HCT116 (cell line): ENCODE results near the gene CXorf65. TPM values are rescaled to one million over a fixed set of nuclear protein-coding genes. Genes with fewer than 3 reads are reported as not detected.

Source experiments
- ATAC-seq: fragments of 200-7000 bp; cut with Tn5 transposase; 2 replicates; pipeline ENCODE4 v1.9.1; 2020; ENCODE audit warnings: mild to moderate bottlenecking, moderate library complexity
- BruUV-seq: library from RNA; stranded (reverse); fragments of 400-500 nt; replicated peaks from 2 replicates; lab custom pipeline; 2021; lab: Mats Ljungman, UMichigan
- CTCF ChIA-PET: fragments of 300-600 bp; sonication (Branson Sonifier 250); formaldehyde crosslinking; loops from one replicate; lab custom pipeline; 2021; ENCODE audit warnings: antibody characterized with exemption; lab: Charles Lee
- POLR2A ChIA-PET: fragments of 300-600, 350-600 bp; sonication (Branson Sonifier 250); formaldehyde crosslinking; loops from one replicate; lab custom pipeline; 2021; ENCODE audit warnings: antibody characterized with exemption; lab: Charles Lee
- RAD21 ChIA-PET, 2 experiments: fragments of 300-600 bp; sonication (Branson Sonifier 250); formaldehyde crosslinking; loops; one replicate each; lab custom pipeline; 2023; ENCODE audit warnings: low total read pairs in 2 of 2; ENCODE audit not compliant: uncharacterized antibody in 2 of 2, unreplicated experiment in 2 of 2, low non-redundant PET in 1 of 2; lab: Charles Lee
- DNase-seq: peaks from one replicate; pipeline ENCODE4 v3.0.0-alpha.2; 2010; ENCODE audit warnings: low read depth, low spot score
- H2AFZ ChIP-seq: fragments of 200-600 bp; shearing (Covaris generic), sonication (generic); 2 replicates; pipeline ENCODE4 v1.6.1; 2017; ENCODE audit warnings: low read depth, mixed run types, mixed read lengths, antibody characterized with exemption, low read length; ENCODE audit not compliant: poor library complexity, severe bottlenecking
- H3K27ac ChIP-seq: 2 replicates; pipeline ENCODE4 v1.5.1; 2012; ENCODE audit warnings: low read depth, low read length
- H3K27me3 ChIP-seq: fragments of 200-600 bp; sonication (generic); 2 replicates; pipeline ENCODE4 v1.6.1; 2016; ENCODE audit warnings: mixed run types, low read length, mixed read lengths; ENCODE audit not compliant: insufficient read depth
- H3K36me3 ChIP-seq, 2 experiments: fragments of 200-500 bp in 1 of 2; fragments of 200-600 bp in 1 of 2; sonication (Bioruptor generic) in 1 of 2; sonication (generic) in 1 of 2; 2 replicates each; pipeline versions ENCODE4 v1.5.1 to v1.6.1; 2014 to 2016; ENCODE audit warnings: low read length in 2 of 2, inconsistent platforms in 1 of 2, mixed read lengths in 1 of 2, mixed run types in 1 of 2; ENCODE audit not compliant: insufficient read depth in 2 of 2, control insufficient read depth in 1 of 2
- H3K4me1 ChIP-seq, 2 experiments: fragments of 200-600 bp in 1 of 2; sonication (generic) in 1 of 2; 2 replicates each; pipeline versions ENCODE4 v1.5.1 to v1.6.1; 2012 to 2017; ENCODE audit warnings: low read length in 2 of 2, inconsistent platforms in 1 of 2, mild to moderate bottlenecking in 1 of 2, mixed read lengths in 1 of 2, mixed run types in 1 of 2, moderate library complexity in 1 of 2; ENCODE audit not compliant: insufficient read depth in 2 of 2, control insufficient read depth in 1 of 2
- H3K4me2 ChIP-seq: fragments of 200-600 bp; sonication (generic); 2 replicates; pipeline ENCODE4 v1.6.1; 2017; ENCODE audit warnings: mixed run types, low read length, mixed read lengths
- H3K4me3 ChIP-seq, 2 experiments: fragments of 200-600 bp in 1 of 2; sonication (generic) in 1 of 2; replicated peaks in 1 of 2; 2 replicates each; pipeline ENCODE4 v1.5.1; 2011 to 2016; ENCODE audit warnings: low read length in 2 of 2, control low read depth in 1 of 2, low read depth in 1 of 2, mild to moderate bottlenecking in 1 of 2, mixed read lengths in 1 of 2, mixed run types in 1 of 2
- H3K79me2 ChIP-seq: fragments of 200-600 bp; sonication (generic); 2 replicates; pipeline ENCODE4 v1.6.1; 2017; ENCODE audit warnings: mild to moderate bottlenecking, mixed run types, low read length, moderate library complexity, mixed read lengths; ENCODE audit not compliant: insufficient read depth
- H3K9ac ChIP-seq: fragments of 200-600 bp; sonication (generic); 2 replicates; pipeline ENCODE4 v1.6.1; 2016; ENCODE audit warnings: low read length, mixed read lengths
- H3K9me2 ChIP-seq: fragments of 200-600 bp; sonication (generic), shearing (Covaris generic); 2 replicates; pipeline ENCODE4 v1.6.1; 2017; ENCODE audit warnings: mixed run types, mild to moderate bottlenecking, moderate library complexity; ENCODE audit not compliant: insufficient read depth
- H3K9me3 ChIP-seq, 2 experiments: fragments of 200-500 bp in 1 of 2; fragments of 200-600 bp in 1 of 2; sonication (Bioruptor generic) in 1 of 2; sonication (generic) in 1 of 2; 2 replicates each; pipeline ENCODE4 v1.6.1; 2014 to 2017; ENCODE audit warnings: low read length in 2 of 2, mixed read lengths in 2 of 2, inconsistent platforms in 1 of 2, low read depth in 1 of 2, mild to moderate bottlenecking in 1 of 2, mixed run types in 1 of 2, moderate library complexity in 1 of 2; ENCODE audit not compliant: control insufficient read depth in 1 of 2, insufficient read depth in 1 of 2
- H4K20me1 ChIP-seq: fragments of 200-600 bp; sonication (generic), shearing (Covaris generic); 2 replicates; pipeline ENCODE4 v1.6.1; 2017; ENCODE audit warnings: mixed run types, mild to moderate bottlenecking, moderate library complexity; ENCODE audit not compliant: insufficient read depth
- ATF3 ChIP-seq: IDR thresholded peaks from 2 replicates; pipeline ENCODE4 v1.6.1; 2012
- CBX3 ChIP-seq: IDR thresholded peaks from 2 replicates; pipeline ENCODE4 v1.6.1; 2012; ENCODE audit warnings: low read depth
- CEBPB ChIP-seq: IDR thresholded peaks from 2 replicates; pipeline ENCODE4 v1.6.1; 2012; ENCODE audit warnings: low read depth
- EGR1 ChIP-seq: IDR thresholded peaks from 2 replicates; pipeline ENCODE4 v1.6.1; 2012; ENCODE audit warnings: low read depth
- ELF1 ChIP-seq: IDR thresholded peaks from 2 replicates; pipeline ENCODE4 v1.6.1; 2012; ENCODE audit warnings: low read depth, borderline replicate concordance
- EZH2 ChIP-seq: fragments of 200-600 bp; sonication (generic); IDR thresholded peaks from 2 replicates; pipeline ENCODE4 v1.6.1; 2017; ENCODE audit warnings: antibody characterized with exemption, mixed run types
- JUND ChIP-seq: IDR thresholded peaks from 2 replicates; pipeline ENCODE4 v1.6.1; 2012
- MAX ChIP-seq: IDR thresholded peaks from 2 replicates; pipeline ENCODE4 v1.6.1; 2012
- POLR2A ChIP-seq: IDR thresholded peaks from 2 replicates; pipeline ENCODE4 v1.7.0; 2011; ENCODE audit warnings: borderline replicate concordance; ENCODE audit not compliant: insufficient read depth, insufficient read length; ENCODE audit errors: extremely low read depth
- POLR2AphosphoS5 ChIP-seq: IDR thresholded peaks from 2 replicates; pipeline ENCODE4 v1.6.1; 2011; ENCODE audit warnings: mild to moderate bottlenecking, low read depth, low read length, moderate library complexity
- RAD21 ChIP-seq: IDR thresholded peaks from 2 replicates; pipeline ENCODE4 v1.6.1; 2012; ENCODE audit warnings: low read depth, mild to moderate bottlenecking
- REST ChIP-seq: IDR thresholded peaks from 2 replicates; pipeline ENCODE4 v1.6.1; 2012; ENCODE audit warnings: low read depth
- SIN3A ChIP-seq: IDR thresholded peaks from 2 replicates; pipeline ENCODE4 v1.6.1; 2012; ENCODE audit warnings: low read depth
- SP1 ChIP-seq: IDR thresholded peaks from 2 replicates; pipeline ENCODE4 v1.6.1; 2012; ENCODE audit warnings: low read depth
- SRF ChIP-seq: IDR thresholded peaks from 2 replicates; pipeline ENCODE4 v1.6.1; 2012; ENCODE audit warnings: low read depth
- TCF7L2 ChIP-seq: IDR thresholded peaks from 2 replicates; pipeline ENCODE4 v1.7.0; 2011; ENCODE audit warnings: borderline replicate concordance, inconsistent platforms; ENCODE audit not compliant: insufficient read depth, insufficient read length; ENCODE audit errors: extremely low read depth
- YY1 ChIP-seq: IDR thresholded peaks from 2 replicates; pipeline ENCODE4 v1.6.1; 2011; ENCODE audit warnings: low read length, low read depth, moderate library complexity, mild to moderate bottlenecking; ENCODE audit not compliant: insufficient replicate concordance; ENCODE audit errors: extremely low read depth
- ZBTB33 ChIP-seq: IDR thresholded peaks from 2 replicates; pipeline ENCODE4 v1.6.1; 2011; ENCODE audit warnings: mild to moderate bottlenecking, low read length, moderate library complexity; ENCODE audit not compliant: insufficient replicate concordance; ENCODE audit errors: extremely low read depth
- ZFX ChIP-seq: fragments of 450-650 bp; IDR thresholded peaks from 2 replicates; pipeline ENCODE4 v1.6.1; 2017
- ZNF274 ChIP-seq: fragments of 200-500 bp; sonication (Bioruptor generic); IDR thresholded peaks from 2 replicates; pipeline ENCODE4 v1.6.1; 2014; ENCODE audit warnings: mild to moderate bottlenecking, low read depth, low read length, inconsistent platforms
- intact Hi-C: fragments of 100-400 bp; cut with micrococcal nuclease; formaldehyde crosslinking; loops from 2 replicates; pipeline ENCODE4 v1.10.0; 2022
- total RNA-seq: library from RNA; stranded (reverse); gene quantifications from one replicate; pipeline ENCODE4 v1.2.1, GENCODE V29; 2021; ENCODE audit not compliant: unreplicated experiment

CXorf65 gene
- total RNA-seq, 1 experiment from 2014 or later: not detected

- ChIA-PET RAD21 (no interaction called here), CTCF (no interaction called here), POLR2A (no interaction called here)
- H3K27me3 ChIP-seq: no peaks in the 10 kb centered on the region
- no TSS peak for BruUV-seq
- ATAC-seq (no peak), DNase-seq (no peak)
- H3K9ac ChIP-seq: no peak overlapping the region
- TF ChIP-seq CBX3 (no peak), ELF1 (no peak), TCF7L2 (no peak), SP1 (no peak), CEBPB (no peak), EZH2 (no peak), ZFX (no peak), ZNF274 (no peak), EGR1 (no peak), POLR2A (no peak), ATF3 (no peak), SRF (no peak), YY1 (no peak), RAD21 (no peak), MAX (no peak), ZBTB33 (no peak), JUND (no peak), SIN3A (no peak), REST (no peak), POLR2AphosphoS5 (no peak)
- no peak overlapping the region for H3K27ac ChIP-seq
- no peak overlapping the region for H3K4me2 ChIP-seq
- intact Hi-C loops: no loop called here
- H3K36me3 ChIP-seq: peaks cover 0 to 4% of the 10 kb centered on the region in 2 experiments; a peak in 1 of 4 replicates
- no peaks in the 10 kb centered on the region for H3K9me3 ChIP-seq
- no peaks in the 10 kb centered on the region for H4K20me1 ChIP-seq
- no peaks in the 10 kb centered on the region for H3K9me2 ChIP-seq
- H3K4me1 ChIP-seq: 0 out of 4 replicates have a peak, but pooled peaks cover 0 to 1% of the 10 kb centered on the region in 2 experiments
- H2AFZ ChIP-seq: no peak overlapping the region
- H3K4me3 ChIP-seq: no peak overlapping the region
- H3K79me2 ChIP-seq: no peaks in the 10 kb centered on the region
Observed at GRCh38 chrX:71140440-71140839, 33.9 kb upstream of the CXorf65 start.
